ENCODE measurements around the gene RAMP2.
"Not testable (repeated sequence)": the region's sequence is repeated elsewhere in the genome, so short reads cannot be mapped to it uniquely, and the experiment has no call there.

Gene RAMP2

DNA sequence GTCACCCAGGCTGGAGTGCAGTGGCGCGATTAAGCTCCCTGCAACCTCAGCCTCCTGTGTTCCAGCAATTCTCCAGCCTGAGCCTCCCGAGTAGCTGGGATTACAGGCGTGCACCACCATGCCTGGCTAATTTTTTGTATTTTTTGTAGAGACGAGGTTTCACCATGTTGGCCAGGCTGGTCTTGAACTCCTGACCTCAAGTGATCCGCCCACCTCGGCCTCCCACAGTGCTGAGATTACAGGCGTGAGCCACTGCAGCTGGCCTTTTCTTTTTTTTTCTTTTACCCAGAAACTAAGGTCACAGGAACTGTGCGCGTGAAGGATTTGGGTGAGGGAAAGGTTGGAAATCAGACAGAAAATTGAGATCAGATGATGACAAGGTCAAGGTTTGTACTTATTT is 8.9 kb downstream of the RAMP2 start:
- DNase-seq: not testable (repeated sequence)

- no peak for DNase-seq
Measured at GRCh38 chr17:42772945-42773289, 11.9 kb downstream of the RAMP2 start.

DNA sequence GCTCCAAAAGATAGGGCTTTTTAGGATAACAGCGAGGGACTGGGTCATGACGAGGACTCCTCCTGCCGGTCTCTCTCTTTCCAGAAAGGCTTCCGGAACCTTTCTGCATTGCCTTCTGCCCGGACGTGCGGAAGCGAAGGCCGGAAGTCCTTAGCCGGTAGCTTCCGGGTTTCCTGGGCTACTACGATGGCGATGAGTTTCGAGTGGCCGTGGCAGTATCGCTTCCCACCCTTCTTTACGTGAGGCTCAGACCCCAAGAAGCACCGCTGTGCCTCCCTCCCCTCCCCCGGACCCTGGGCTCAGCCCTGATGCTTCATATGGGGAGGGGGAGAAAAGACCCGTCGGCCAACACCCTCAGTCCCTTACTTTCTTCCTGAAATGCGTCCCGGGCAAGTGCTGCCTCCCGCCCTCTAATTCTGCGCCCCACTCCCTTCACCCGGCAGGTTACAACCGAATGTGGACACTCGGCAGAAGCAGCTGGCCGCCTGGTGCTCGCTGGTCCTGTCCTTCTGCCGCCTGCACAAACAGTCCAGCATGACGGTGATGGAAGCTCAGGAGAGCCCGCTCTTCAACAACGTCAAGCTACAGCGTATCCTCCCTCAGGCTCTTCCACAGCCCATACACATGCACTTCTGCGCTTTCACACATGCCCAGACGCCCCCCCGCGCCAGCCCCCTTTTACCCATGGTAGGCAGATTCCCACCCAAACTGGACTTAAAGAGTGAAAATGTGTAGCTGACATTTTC is 12.4 kb downstream of the RAMP2 start, which contains the start of gene VPS25:
Gene VPS25, plus strand, starts transcription at position 160 of the 746 bp plus-strand sequence. Its CDS starts 27 bp downstream, at position 187.
- peak; percentile 68 for DNase-seq

- no peak for DNase-seq
Measured at GRCh38 chr17:42774066-42774745, 13.2 kb downstream of the RAMP2 start.

GRCh38 chr17:42775534-42776098 is 14.6 kb downstream of the RAMP2 start:
- no peak for DNase-seq

GRCh38 chr17:42778570-42778969 is 17.5 kb downstream of the RAMP2 start:
- DNase-seq: no peak

- DNase-seq: no peak
Measured at GRCh38 chr17:42779304-42779935, 18.4 kb downstream of the RAMP2 start.

DNA sequence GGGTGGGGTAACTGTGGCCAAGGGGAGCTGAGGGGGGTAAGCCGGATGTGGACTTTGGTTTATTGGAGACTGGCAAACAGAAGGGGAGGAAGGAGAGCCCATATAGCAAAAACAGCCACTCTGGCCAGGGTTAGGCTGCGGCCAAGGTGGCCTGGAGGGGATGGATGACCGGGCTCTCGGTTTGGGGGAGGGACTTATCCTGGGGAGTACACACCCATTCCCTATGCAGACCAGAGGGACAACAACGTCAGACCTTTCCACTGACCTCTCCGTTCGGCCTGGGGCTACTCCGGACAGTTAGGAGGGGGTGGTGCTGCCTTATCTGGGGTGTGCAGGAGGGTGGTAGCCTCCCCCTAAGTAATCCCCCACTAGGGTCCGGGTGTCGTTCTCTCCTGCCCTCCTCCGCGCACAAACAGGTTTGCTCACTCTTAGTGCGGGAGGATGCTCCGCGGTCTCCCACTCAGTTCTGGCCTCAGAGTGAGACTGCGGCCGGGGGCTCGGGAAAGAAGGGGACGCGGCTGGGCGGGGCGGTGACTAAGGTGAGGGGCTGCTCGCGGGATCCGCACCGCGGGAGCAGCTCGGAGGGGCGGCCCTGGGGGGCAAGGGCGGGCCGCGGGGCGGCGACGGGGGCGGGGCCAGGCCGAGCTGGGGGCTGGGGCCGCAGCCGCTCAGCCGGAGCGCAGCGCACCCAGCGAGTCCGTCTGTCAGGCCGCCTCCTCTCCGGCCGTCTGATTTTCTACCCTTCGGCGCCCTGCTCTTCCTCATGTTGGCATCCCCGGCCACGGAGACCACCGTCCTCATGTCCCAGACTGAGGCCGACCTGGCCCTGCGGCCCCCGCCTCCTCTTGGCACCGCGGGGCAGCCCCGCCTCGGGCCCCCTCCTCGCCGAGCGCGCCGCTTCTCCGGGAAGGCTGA is 19.2 kb downstream of the RAMP2 start, which contains the start of gene WNK4:
Gene WNK4, plus strand, starts transcription at position 675 of the 915 bp plus-strand sequence. Its CDS starts 89 bp downstream, at position 764.
- no peak for DNase-seq

- no peak for DNase-seq
Measured at GRCh38 chr17:42780851-42781638, 20.0 kb downstream of the RAMP2 start.

DNA sequence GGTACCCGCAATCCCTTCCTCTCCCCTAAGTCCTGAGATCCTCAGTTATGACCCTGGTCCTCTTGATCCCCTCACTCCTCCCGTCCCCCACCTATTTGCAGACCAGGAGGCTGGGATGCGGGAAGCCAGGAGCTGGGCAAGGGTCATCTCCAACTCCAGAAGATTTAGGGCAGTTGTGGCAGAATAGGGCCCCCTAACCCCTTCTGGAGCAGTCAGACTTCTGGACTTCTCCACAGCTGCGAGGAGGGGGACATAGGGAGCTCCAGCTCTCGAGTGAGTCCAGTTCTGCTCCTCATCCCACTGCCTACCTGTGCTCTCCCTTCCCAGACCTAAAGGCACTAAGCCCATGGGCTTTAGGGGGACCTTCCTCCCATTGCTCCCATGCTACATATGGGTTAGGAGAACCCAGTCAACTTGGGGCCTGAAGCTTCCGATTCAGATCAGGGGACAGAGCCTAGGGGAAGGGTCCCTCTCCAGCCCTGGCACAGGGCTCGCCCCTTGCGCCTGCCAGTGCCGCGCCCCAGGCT is 20.7 kb downstream of the RAMP2 start:
- no peak for DNase-seq

DNA sequence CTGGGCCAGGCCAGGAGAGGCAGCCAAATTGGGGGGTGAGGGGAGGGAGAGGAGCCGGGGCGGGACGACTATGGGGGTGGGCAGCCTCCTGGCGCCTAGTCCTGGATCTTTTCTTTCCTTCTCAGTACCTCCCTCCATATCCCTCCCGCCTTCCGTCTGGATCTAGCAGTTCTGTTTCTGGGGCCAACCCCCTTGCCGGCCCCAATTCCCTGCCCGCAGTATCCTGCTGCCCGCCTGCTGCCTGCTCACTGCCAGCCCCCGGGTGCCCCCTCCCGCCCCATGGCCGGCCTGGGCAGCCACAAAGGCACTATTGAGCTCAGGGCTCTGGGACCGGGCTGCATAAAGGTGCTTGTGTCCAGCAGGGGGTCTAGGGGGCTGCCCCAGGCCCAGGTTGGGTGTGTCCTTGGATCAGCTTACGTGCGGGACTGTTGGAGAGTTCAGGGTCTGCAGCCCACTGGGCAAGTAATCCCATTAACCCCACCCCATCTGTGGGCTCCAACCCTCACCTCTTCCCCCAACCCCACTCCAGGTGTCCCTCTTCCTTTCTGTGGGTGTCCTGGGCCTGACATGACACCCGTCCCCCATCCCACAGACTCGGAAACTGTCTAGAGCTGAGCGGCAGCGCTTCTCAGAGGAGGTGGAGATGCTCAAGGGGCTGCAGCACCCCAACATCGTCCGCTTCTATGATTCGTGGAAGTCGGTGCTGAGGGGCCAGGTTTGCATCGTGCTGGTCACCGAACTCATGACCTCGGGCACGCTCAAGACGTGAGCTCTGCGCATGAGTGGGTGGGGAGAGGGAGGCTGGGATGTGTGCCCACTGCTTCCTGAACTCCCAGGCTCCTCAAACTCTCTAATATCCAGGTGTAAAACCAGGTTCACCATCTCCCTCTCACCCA is 21.4 kb downstream of the RAMP2 start:
- no peak for DNase-seq

DNA sequence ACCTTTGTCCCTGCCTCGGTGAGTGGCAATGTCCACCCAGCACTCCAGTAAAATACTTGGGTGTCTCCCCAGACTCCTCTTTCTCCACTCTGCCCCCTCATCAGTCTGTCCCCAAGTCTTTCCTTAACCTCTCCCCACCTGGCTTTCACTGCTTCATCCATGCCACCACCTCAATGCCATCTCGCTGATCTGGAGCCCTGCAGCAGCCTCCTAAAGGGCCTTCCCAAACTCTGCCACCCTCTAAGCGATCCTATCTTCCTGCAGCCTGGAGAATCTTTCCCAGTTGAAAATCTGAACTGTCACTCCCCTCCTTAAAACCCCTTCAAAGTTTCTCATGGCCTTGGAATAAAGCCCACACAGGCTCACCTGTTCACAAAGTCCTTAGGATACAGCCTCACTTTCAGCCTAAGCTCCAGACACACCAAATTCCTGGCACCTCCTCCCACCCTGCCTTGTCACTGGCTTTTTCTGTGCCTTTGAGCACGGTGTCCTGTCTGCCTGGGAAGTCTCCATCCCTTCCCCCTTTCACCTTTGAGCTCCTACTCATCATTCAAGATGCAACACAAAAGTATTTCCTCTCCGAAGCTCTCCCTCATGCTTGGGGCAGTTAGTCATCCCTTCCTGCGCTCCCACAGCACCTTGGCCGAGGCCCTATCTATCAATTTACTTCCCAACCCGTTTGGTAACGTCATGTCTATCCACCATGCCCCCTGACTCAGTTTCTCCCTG is 22.2 kb downstream of the RAMP2 start:
- no peak for DNase-seq

DNA sequence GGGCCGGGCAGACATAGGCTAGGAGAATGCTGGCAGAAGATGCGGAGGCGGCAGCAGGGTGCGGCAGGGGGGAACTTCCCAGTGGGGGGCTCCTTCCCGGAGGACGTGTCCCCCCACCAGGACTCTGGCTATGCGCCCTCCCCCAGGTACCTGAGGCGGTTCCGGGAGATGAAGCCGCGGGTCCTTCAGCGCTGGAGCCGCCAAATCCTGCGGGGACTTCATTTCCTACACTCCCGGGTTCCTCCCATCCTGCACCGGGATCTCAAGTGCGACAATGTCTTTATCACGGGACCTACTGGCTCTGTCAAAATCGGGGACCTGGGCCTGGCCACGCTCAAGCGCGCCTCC is 22.7 kb downstream of the RAMP2 start:
- no peak for DNase-seq

- DNase-seq: no peak
Measured at GRCh38 chr17:42784409-42784808, 23.4 kb downstream of the RAMP2 start.

GRCh38 chr17:42784811-42785592 is 24.0 kb downstream of the RAMP2 start:
- no peak for DNase-seq

DNA sequence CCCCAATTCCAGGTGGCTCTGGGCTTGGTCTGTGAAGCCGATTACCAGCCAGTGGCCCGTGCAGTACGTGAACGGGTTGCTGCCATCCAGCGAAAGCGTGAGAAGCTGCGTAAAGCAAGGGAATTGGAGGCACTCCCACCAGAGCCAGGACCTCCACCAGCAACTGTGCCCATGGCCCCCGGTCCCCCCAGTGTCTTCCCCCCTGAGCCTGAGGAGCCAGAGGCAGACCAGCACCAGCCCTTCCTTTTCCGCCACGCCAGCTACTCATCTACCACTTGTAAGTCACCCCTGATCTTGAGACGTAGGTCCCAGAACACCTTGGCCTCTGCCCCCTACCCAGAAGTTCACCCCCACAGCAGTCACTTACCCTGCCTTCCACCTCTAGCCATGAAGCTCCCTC is 26.2 kb downstream of the RAMP2 start:
- no peak for DNase-seq

DNA sequence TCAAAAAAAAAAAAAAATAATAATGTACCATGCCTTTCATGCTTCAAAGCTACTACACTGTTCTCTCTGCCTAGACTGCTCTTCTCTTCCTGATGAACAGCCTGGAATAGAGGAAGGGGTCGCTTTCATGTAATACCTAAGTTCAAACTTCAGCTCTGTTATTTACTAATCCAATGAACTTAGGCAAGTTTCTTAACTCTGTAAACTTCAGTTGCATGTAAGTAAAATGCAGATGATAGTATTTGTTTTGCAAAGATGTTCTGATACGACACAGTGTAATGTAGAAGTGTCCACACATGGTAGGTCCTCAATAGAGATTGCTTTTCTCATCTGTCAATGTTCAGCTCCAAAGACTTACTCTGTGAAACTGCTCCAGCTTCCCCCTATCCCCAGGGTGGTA is 30.9 kb downstream of the RAMP2 start:
- DNase-seq: no peak

GRCh38 chr17:42792545-42792944 is 31.5 kb downstream of the RAMP2 start:
- DNase-seq: no peak

DNA sequence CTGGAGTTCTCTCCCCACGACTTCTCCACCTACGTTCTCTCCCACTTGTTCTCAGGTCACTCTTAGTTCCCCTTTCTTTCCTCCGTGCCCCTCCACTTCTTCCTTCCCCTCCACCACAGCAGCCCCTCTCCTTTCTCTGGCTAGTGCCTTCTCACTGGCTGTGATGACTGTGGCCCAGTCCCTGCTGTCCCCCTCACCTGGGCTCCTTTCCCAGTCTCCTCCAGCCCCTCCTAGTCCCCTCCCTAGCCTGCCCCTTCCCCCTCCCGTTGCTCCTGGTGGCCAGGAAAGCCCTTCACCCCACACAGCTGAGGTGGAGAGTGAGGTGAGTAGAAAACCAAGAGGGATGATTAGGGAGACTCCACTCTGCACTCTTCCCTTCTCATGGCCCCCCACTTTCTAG is 34.0 kb downstream of the RAMP2 start:
- DNase-seq: no peak
